ENCODE measurements around the gene CERT1.
"Not testable (repeated sequence)": the region's sequence is repeated elsewhere in the genome, so short reads cannot be mapped to it uniquely, and the experiment has no call there.

The CERT1 gene

DNA sequence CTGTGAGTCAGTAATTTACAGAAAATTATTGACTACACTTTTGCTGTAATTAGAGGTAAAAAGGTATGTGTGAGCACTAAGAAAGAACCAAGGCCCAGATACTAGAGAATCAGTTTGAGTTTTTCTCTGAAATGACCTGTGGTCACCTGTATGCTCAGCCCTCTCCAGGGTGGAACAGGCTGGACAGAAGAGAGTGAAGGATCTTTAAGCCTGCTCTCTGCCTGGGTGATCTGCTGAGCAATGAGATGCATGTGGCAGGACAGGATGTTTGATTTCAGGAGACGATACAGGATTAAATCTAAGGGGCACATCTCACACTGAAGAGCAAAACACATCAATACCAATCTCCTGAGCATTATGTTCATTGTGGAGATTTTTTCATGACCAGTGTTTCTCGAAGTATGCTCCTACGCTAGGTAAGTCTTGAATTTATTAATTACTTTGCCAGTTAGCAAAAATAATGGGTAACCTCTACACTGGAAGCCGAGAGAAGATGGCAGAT lies 148.9 kb downstream of the CERT1 start:
- DNase-seq (ENCODE audit: low read depth, low spot score) = no peak
- H3K27ac ChIP-seq = no peak overlapping the region

- H3K27ac ChIP-seq = no peak overlapping the region
- DNase-seq (ENCODE audit: low read depth, low spot score) = no peak
These were observed 150.1 kb downstream of the CERT1 start for GRCh38 chr5:75361310-75361709.

DNA sequence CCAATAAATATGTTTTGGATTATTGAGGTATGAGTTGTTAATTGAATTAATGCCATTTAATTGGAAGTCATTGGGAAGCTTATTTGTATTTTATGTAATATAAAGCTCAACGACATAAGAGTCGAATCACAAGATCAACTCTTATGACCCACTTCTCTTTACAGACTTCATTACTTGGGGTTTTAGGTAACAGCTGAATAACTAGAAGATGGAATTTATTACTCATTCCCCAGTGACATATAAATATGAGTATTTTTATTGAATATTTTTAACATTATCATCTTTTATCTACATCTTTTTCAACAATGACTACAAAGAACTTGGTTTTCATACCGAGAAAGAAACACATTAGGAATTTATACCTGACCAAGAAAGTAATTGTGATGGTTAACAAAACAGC lies 153.3 kb downstream of the CERT1 start:
- H3K27ac ChIP-seq = no peak overlapping the region
- DNase-seq (ENCODE audit: low read depth, low spot score) = no peak

GRCh38 chr5:75356719-75357118 lies 154.7 kb downstream of the CERT1 start:
- DNase-seq (ENCODE audit: low read depth, low spot score) = no peak
- no peak overlapping the region for H3K27ac ChIP-seq

DNA sequence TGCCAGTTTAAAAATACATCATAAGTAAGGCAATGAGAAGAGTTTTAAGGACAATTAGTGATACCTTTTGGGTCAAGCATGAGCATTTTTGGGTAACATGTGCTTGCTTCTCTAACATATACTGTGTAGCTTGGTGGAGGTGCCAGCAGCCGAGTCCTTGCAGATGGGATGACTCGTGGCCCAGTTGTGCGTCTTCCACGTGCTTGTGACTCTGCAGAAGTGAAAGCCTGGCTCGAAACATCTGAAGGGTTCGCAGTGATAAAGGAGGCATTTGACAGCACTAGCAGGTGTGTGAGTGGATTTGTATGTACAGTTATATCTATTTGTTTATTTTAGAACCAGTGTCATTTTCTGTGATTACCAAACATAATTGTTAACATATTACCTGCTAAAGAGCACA lies 156.2 kb downstream of the CERT1 start:
- no peak overlapping the region for H3K27ac ChIP-seq
- no peak for DNase-seq (ENCODE audit: low read depth, low spot score)

DNA sequence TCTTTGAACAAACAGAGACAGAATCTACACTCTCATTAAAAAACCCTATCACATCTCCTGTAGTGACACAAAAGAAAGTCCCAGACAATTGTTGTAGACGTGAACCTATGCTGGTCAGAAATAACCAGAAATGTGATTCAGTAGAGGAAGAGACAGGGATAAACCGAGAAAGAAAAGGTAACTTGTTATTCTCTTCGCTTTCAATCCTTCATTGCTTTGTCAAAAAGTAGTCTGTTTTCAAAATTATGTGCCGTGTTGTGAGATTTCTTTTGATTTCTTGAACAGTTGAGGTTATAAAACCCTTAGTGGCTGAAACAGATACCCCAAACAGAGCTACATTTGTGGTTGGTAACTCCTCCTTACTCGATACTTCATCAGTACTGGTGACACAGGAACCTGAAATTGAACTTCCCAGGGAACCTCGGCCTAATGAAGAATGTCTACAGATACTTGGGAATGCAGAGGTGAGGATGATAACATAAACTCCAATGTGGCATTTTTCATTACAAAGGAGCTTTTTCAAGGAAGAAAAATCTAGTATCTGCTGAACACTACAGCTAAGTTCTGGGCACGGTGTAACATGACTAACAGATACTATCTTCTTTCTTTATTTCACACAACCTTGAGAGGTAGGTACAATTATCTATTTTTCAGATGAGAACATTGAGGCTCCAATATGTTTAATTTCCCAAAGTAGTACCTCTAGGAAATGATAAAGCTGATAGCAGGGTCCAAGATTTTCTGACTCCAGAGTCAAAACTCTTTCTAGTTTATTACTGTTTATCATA lies 160.1 kb downstream of the CERT1 start:
- DNase-seq (ENCODE audit: low read depth, low spot score) = no peak
- H3K27ac ChIP-seq = no peak overlapping the region

GRCh38 chr5:75349663-75350062 lies 161.8 kb downstream of the CERT1 start:
- no peak overlapping the region for H3K27ac ChIP-seq
- no peak for DNase-seq (ENCODE audit: low read depth, low spot score)

- H3K27ac ChIP-seq = peak overlapping the region; percentile 24
- DNase-seq (ENCODE audit: low read depth, low spot score) = no peak
These were observed 163.2 kb downstream of the CERT1 start for GRCh38 chr5:75348241-75348640.

GRCh38 chr5:75342836-75343235 lies 168.6 kb downstream of the CERT1 start:
- peak overlapping the region; percentile 87 for H3K27ac ChIP-seq
- no peak for DNase-seq (ENCODE audit: low read depth, low spot score)

DNA sequence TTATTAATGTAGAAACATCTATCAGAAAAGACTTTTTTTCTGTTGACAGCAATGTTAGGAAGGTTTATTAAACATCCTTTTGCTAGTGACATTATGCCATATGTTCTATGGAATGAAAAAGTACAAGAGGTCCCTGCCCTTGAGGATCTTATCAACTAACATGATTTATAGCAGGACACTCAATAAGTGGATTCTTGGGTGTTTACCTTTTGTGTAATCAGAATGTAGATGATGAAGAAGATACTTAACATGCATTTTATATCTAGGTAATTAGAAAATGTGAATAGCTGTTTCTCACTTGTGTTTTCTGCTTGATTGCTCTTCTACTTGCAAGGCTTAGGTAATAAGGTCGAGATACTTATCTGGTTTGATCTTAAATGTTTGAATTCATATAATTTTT lies 169.5 kb downstream of the CERT1 start:
- DNase-seq (ENCODE audit: low read depth, low spot score) = no peak
- peak overlapping the region; percentile 87 for H3K27ac ChIP-seq

GRCh38 chr5:75340714-75341478 lies 170.5 kb downstream of the CERT1 start:
- H3K27ac ChIP-seq = peak overlapping the region; percentile 87
- DNase-seq (ENCODE audit: low read depth, low spot score) = peak; percentile 87

DNA sequence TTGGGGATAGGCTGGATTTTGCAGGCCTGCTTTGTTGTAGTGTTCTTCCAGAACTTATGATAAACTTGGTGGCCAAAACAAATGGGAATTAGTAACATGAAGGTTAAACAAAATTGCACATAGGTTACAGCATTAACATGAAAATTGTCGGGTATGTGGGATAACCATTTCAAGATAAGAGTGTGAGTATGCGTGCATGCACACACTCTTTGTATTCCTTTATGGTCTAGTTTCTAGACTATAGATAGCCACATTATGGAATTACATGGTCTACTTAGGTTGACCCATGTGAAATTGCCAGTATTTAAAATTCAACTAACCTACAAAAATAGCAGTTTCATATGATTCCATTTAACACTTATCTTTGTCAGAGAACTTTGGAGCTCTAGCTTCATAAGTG lies 173.0 kb downstream of the CERT1 start:
- DNase-seq (ENCODE audit: low read depth, low spot score) = no peak
- H3K27ac ChIP-seq = peak overlapping the region; percentile 87

- no peak for DNase-seq (ENCODE audit: low read depth, low spot score)
- peak overlapping the region; percentile 87 for H3K27ac ChIP-seq
These were observed 173.9 kb downstream of the CERT1 start for GRCh38 chr5:75337366-75338021.

- peak; percentile 99 for DNase-seq (ENCODE audit: low read depth, low spot score)
- peak within 1 kb of the TSS; percentile 87 for H3K27ac ChIP-seq
These were observed 174.7 kb downstream of the CERT1 start, which contains the start of gene HMGCR for GRCh38 chr5:75336615-75337336. HMGCR (plus strand) TSS chr5:75337220; CDS start chr5:75342606, 5,386 bp downstream.

DNA sequence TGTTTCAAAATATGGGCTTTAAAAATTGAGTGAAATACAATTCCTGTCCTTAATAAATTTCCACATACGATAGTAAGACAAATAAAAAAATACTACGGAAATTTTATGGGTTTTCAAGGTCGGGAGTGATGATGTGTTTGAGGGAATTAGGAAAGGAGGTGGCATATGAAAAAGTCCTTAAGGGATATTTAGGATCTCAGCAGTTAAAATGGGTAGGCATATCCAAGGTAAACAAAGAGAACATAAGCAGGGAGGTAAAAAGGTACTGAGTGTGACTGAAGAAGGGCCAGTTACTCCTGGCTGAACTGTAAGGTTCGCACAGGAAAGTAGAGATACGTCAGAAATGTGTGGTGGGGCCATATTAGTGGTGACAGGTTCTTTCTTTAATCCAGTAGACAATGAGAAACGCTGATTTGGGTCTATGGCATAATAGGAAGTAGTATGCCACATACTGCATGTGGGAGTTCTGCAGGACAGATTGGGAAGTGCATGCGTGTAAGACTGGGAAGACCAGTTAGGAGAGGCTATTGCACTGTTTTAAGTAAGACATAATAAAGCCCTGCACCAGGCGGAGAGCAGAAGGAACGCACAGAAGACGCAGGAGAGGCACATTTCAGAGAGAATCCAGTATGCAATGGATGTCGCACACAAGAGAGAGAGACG lies 175.3 kb downstream of the CERT1 start:
- H3K27ac ChIP-seq = peak overlapping the region; percentile 87
- DNase-seq (ENCODE audit: low read depth, low spot score) = peak; percentile 64

GRCh38 chr5:75335486-75335885 lies 175.9 kb downstream of the CERT1 start:
- peak overlapping the region; percentile 87 for H3K27ac ChIP-seq
- no peak for DNase-seq (ENCODE audit: low read depth, low spot score)

- not testable (repeated sequence) for H3K27ac ChIP-seq; DNase-seq (ENCODE audit: low read depth, low spot score)
These were observed 177.0 kb downstream of the CERT1 start for GRCh38 chr5:75334413-75334812.

- H3K27ac ChIP-seq; DNase-seq (ENCODE audit: low read depth, low spot score): not testable (repeated sequence)
These were observed 177.7 kb downstream of the CERT1 start for GRCh38 chr5:75333759-75334158.
